Lower leg skin (tissue), 4 donors: ENCODE measurements around the gene ARMC12. TPM values are rescaled to one million over a fixed set of nuclear protein-coding genes. Genes with fewer than 3 reads are reported as not detected.

Experiments
- DNase-seq, 2 donors: peaks; one replicate each; pipeline ENCODE4 v3.0.0-alpha.2; 2019; ENCODE audit warnings: low spot score in 2 of 2
- H3K4me3 ChIP-seq: fragments of 200-600 bp; sonication (generic); 2 replicates; pipeline ENCODE4 v1.5.1; 2017; ENCODE audit warnings: mild to moderate bottlenecking, low read depth; ENCODE audit not compliant: poor library complexity, severe bottlenecking
- CTCF ChIP-seq, 3 donors: fragments of 450-650 bp; IDR thresholded peaks; one replicate each; pipeline ENCODE4 v1.5.1; 2016; ENCODE audit warnings: antibody characterized with exemption in 3 of 3, mild to moderate bottlenecking in 3 of 3, moderate library complexity in 2 of 3
- POLR2A ChIP-seq, 2 donors: fragments of 450-650 bp; IDR thresholded peaks; one replicate each; pipeline ENCODE4 v1.6.1; 2016 to 2017; ENCODE audit warnings: antibody characterized with exemption in 2 of 2, mild to moderate bottlenecking in 1 of 2, moderate library complexity in 1 of 2
- whole genome bisulfite sequencing, 2 donors: methylation state at CpG; one replicate each; pipeline ENCODE4 v1.1.5; 2018; 5-methylcytosine and 5-hydroxymethylcytosine counted together
- intact Hi-C: fragments of 100-400 bp; cut with DNase I; formaldehyde crosslinking; loops from one replicate; pipeline ENCODE4 v1.15.0; 2023; ENCODE audit warnings: low total_unique reads
- total RNA-seq, 4 donors: library from RNA; depleted of rRNA; stranded (reverse); fragments of >200 nt; gene quantifications; one replicate each; pipeline ENCODE4 v1.1.0, GENCODE V29; 2016

ARMC12 gene
- total RNA-seq, 4 donors from 2014 or later = 0.52 TPM; not detected in 3

DNA sequence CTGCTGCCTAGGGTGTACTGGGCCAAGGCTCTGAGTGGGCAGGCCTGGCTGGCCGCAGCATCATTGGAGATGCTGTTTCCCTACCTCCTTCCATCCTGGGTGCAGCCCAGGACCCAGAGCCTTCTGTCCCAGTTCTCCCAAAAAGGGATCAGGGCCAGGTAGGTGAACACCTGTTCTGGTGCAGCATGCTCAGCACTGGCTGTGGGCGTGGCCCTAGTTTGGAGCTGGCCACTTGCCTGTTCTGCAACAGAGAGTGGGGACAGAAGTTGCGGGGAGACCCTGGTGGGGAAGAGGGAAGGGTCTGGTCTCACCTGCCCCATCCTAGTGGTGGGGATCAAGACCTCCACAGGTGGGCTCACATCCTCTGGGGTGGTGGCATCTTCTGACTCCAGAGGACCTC, 1.4 kb upstream of the ARMC12 start:
- peak in 1 of 2 donors; percentile 89 for DNase-seq
- TF ChIP-seq POLR2A (IDR thresholded peaks at IDR 0.05) = no peak
- no peak for TF ChIP-seq CTCF (IDR thresholded peaks at IDR 0.05)
- no peak overlapping the region for H3K4me3 ChIP-seq
- 66 to 81% methylated on average over 3 of the region's 3 CpGs for WGBS, 2 donors
- intact Hi-C loops = loop anchor here (2.0 to 5.0 kb wide), 3 partner anchors 153 to 437 kb away; no protein-coding TSS in a partner anchor

GRCh38 chr6:35736253-35736894, 458 bp upstream of the ARMC12 start:
- peak in 1 of 2 donors; percentile 96 for DNase-seq
- no peak overlapping the region for H3K4me3 ChIP-seq
- TF ChIP-seq POLR2A (IDR thresholded peaks at IDR 0.05) (no peak), CTCF (IDR thresholded peaks at IDR 0.05) (peak in 1 of 3 donors; percentile 18)
- intact Hi-C loops = loop anchor here (5.0 kb wide), 2 partner anchors 154 to 214 kb away; no protein-coding TSS in a partner anchor
- 55 to 63% methylated on average over 8 of the region's 8 CpGs for WGBS, 2 donors

GRCh38 chr6:35737413-35738211, 780 bp downstream of the ARMC12 start:
- no peak for DNase-seq
- intact Hi-C loops = loop anchor here (5.0 kb wide), 2 partner anchors 155 to 215 kb away; no protein-coding TSS in a partner anchor
- 52 to 57% methylated on average over 15 to 16 of the region's 16 CpGs for WGBS, 2 donors

GRCh38 chr6:35739645-35740524, 3.1 kb downstream of the ARMC12 start:
- H3K4me3 ChIP-seq = no peak overlapping the region
- TF ChIP-seq POLR2A (IDR thresholded peaks at IDR 0.05) (no peak), CTCF (IDR thresholded peaks at IDR 0.05) (no peak)
- DNase-seq = no peak
- 79 to 81% methylated on average over 5 of the region's 5 CpGs for WGBS, 2 donors
- intact Hi-C loops = loop anchor here (5.0 kb wide), 2 partner anchors 158 to 218 kb away; no protein-coding TSS in a partner anchor

More at GRCh38 chr6:35737413-35738211, 780 bp downstream of the ARMC12 start:
- H3K4me3 ChIP-seq = no peak overlapping the region
- TF ChIP-seq CTCF (IDR thresholded peaks at IDR 0.05) (peak in 1 of 3 donors; percentile 82), POLR2A (IDR thresholded peaks at IDR 0.05) (no peak)

GRCh38 chr6:35742842-35743241, 6.0 kb downstream of the ARMC12 start:
- DNase-seq = no peak
- no peak overlapping the region for H3K4me3 ChIP-seq
- WGBS, 2 donors = 61 to 64% methylated on average over 8 of the region's 8 CpGs
- intact Hi-C loops = no loop called here
- TF ChIP-seq POLR2A (IDR thresholded peaks at IDR 0.05) (no peak), CTCF (IDR thresholded peaks at IDR 0.05) (no peak)
